Endothelial cell of umbilical vein (primary cell): ENCODE measurements around the gene ANKS6. TPM values are rescaled to one million over a fixed set of nuclear protein-coding genes. Genes with fewer than 3 reads are reported as not detected.

ENCODE experiments used
- BruUV-seq: library from RNA; stranded (reverse); fragments of 400-500 nt; replicated peaks from 2 replicates; lab custom pipeline; 2021; lab: Mats Ljungman, UMichigan
- CTCF ChIA-PET: fragments of 300-600, 350-600 bp; sonication (Branson Sonifier 250); formaldehyde crosslinking; loops from one replicate; lab custom pipeline; 2021; ENCODE audit warnings: antibody characterized with exemption, inconsistent platforms; lab: Charles Lee
- POLR2A ChIA-PET: fragments of 300-600, 350-600 bp; sonication (Branson Sonifier 250); formaldehyde crosslinking; loops from one replicate; lab custom pipeline; 2021; ENCODE audit warnings: antibody characterized with exemption, inconsistent platforms; lab: Charles Lee
- DNase-seq: peaks from one replicate; pipeline ENCODE4 v3.0.0-alpha.2; 2011; ENCODE audit warnings: low read depth, low spot score
- FAIRE-seq: peaks from 2 replicates; lab custom pipeline; 2011; peaks lifted over from hg19 to GRCh38; lab: Jason Lieb, UNC
- H2AFZ ChIP-seq: 2 replicates; pipeline ENCODE4 v1.6.0; 2012; ENCODE audit warnings: low read depth, low read length, control low read depth, inconsistent platforms
- H3K27ac ChIP-seq: 2 replicates; pipeline ENCODE4 v1.5.1; 2011; ENCODE audit warnings: low read depth, mild to moderate bottlenecking, control low read depth, low read length, moderate library complexity; ENCODE audit not compliant: insufficient read depth
- H3K27me3 ChIP-seq, 2 experiments: 2 replicates each; pipeline versions ENCODE4 v1.6.0 to v1.6.1; 2011; ENCODE audit warnings: low read length in 2 of 2, mixed read lengths in 1 of 2; ENCODE audit not compliant: control insufficient read depth in 2 of 2, insufficient read depth in 2 of 2
- H3K36me3 ChIP-seq, 2 experiments: 2 replicates in 1 of 2; 3 replicates in 1 of 2; pipeline ENCODE4 v1.5.1; 2011; ENCODE audit warnings: low read length in 2 of 2, mild to moderate bottlenecking in 1 of 2, moderate library complexity in 1 of 2; ENCODE audit not compliant: control insufficient read depth in 2 of 2, insufficient read depth in 2 of 2; ENCODE audit errors: extremely low read depth in 1 of 2
- H3K4me1 ChIP-seq: 3 replicates; pipeline ENCODE4 v1.5.1; 2011; ENCODE audit warnings: mild to moderate bottlenecking, low read length; ENCODE audit not compliant: control insufficient read depth, insufficient read depth; ENCODE audit errors: extremely low read depth
- H3K4me2 ChIP-seq: 2 replicates; pipeline ENCODE4 v1.6.1; 2011; ENCODE audit warnings: low read length, control low read depth, mixed read lengths; ENCODE audit not compliant: insufficient read depth
- H3K4me3 ChIP-seq, 3 experiments: fragments of 200-600 bp in 1 of 3; sonication (generic), shearing (Covaris generic) in 1 of 3; replicated peaks in 1 of 3; 2 replicates each; pipeline ENCODE4 v1.5.1; 2011 to 2016; ENCODE audit warnings: control low read depth in 3 of 3, low read length in 3 of 3, mild to moderate bottlenecking in 2 of 3, inconsistent platforms in 1 of 3, low read depth in 1 of 3, moderate library complexity in 1 of 3; ENCODE audit not compliant: insufficient read depth in 1 of 3
- H3K79me2 ChIP-seq: 2 replicates; pipeline ENCODE4 v1.6.0; 2012; ENCODE audit warnings: low read length, inconsistent platforms; ENCODE audit not compliant: control insufficient read depth, insufficient read depth
- H3K9ac ChIP-seq: replicated peaks from 2 replicates; pipeline ENCODE3; 2011; ENCODE audit warnings: low read length, control low read depth; ENCODE audit not compliant: insufficient read depth; ENCODE audit errors: extremely low read depth
- H3K9me1 ChIP-seq: replicated peaks from 3 replicates; pipeline ENCODE4 v1.6.0; 2011; ENCODE audit warnings: mild to moderate bottlenecking, low read length; ENCODE audit not compliant: control insufficient read depth, insufficient read depth; ENCODE audit errors: extremely low read depth
- H3K9me3 ChIP-seq: replicated peaks from 2 replicates; pipeline ENCODE4 v1.5.1; 2012; ENCODE audit warnings: low read length, inconsistent platforms; ENCODE audit not compliant: control insufficient read depth, insufficient read depth
- H4K20me1 ChIP-seq: replicated peaks from 2 replicates; pipeline ENCODE3; 2011; ENCODE audit warnings: mild to moderate bottlenecking, low read length; ENCODE audit not compliant: control insufficient read depth, insufficient read depth; ENCODE audit errors: extremely low read depth
- CTCF ChIP-seq, 2 donors: IDR thresholded peaks; 1 replicate in 1 of 2; 2 replicates in 1 of 2; pipeline ENCODE4 v1.5.1; 2011; ENCODE audit warnings: low read length in 2 of 2, mild to moderate bottlenecking in 2 of 2, moderate library complexity in 2 of 2, control low read depth in 1 of 2, inconsistent platforms in 1 of 2, low read depth in 1 of 2; ENCODE audit not compliant: insufficient read depth in 1 of 2; ENCODE audit errors: extremely low read depth in 1 of 2
- EZH2 ChIP-seq: IDR thresholded peaks from 2 replicates; pipeline ENCODE4 v1.6.1; 2012; ENCODE audit warnings: borderline replicate concordance, low read depth, mild to moderate bottlenecking, moderate library complexity, low read length, inconsistent platforms; ENCODE audit not compliant: severe bottlenecking
- FOS ChIP-seq: IDR thresholded peaks from 2 replicates; pipeline ENCODE4 v1.6.1; 2011; ENCODE audit warnings: mild to moderate bottlenecking, low read length, moderate library complexity, borderline replicate concordance; ENCODE audit not compliant: insufficient read depth
- GATA2 ChIP-seq: IDR thresholded peaks from 2 replicates; pipeline ENCODE4 v1.7.0; 2011; ENCODE audit warnings: low read depth, mild to moderate bottlenecking, moderate library complexity, mixed read lengths, low read length; ENCODE audit not compliant: insufficient read length, insufficient read depth
- JUN ChIP-seq: IDR thresholded peaks from 2 replicates; pipeline ENCODE4 v1.6.1; 2011; ENCODE audit warnings: borderline replicate concordance, low read depth; ENCODE audit not compliant: insufficient read length, insufficient read depth
- MAX ChIP-seq: IDR thresholded peaks from 2 replicates; pipeline ENCODE4 v1.6.1; 2011; ENCODE audit not compliant: insufficient read depth, insufficient read length
- MYC ChIP-seq: IDR thresholded peaks from one replicate; pipeline ENCODE4 v1.6.1; 2011; ENCODE audit warnings: mild to moderate bottlenecking, low read depth, low read length
- POLR2A ChIP-seq: IDR thresholded peaks from 2 replicates; pipeline ENCODE4 v1.6.1; 2012; ENCODE audit warnings: low read depth, mild to moderate bottlenecking, control low read depth, low read length
- POLR2AphosphoS5 ChIP-seq: IDR thresholded peaks from 2 replicates; pipeline ENCODE4 v1.6.1; 2012; ENCODE audit warnings: low read depth, mild to moderate bottlenecking, control low read depth, low read length, moderate library complexity; ENCODE audit not compliant: insufficient read depth
- dilution Hi-C: fragments of 300-500 bp; cut with MboI; formaldehyde crosslinking; loops from one replicate; pipeline ENCODE4 v1.15.0; 2019; ENCODE audit warnings: low sequenced_read_pairs; ENCODE audit not compliant: extremely low pct_ligation_motif_present
- intact Hi-C: fragments of 100-400 bp; cut with micrococcal nuclease; formaldehyde crosslinking; loops from one replicate; pipeline ENCODE4 v1.10.0; 2022
- polyA plus RNA-seq, 4 experiments: library from polyadenylated mRNA; depleted of rRNA in 3 of 4; stranded (reverse) in 3 of 4; unstranded in 1 of 4; fragments of >200 nt; gene quantifications; 2 replicates each; pipeline versions ENCODE4 v1.2.1 to v1.2.3, GENCODE V29; 2011 to 2012; ENCODE audit warnings: missing spikeins in 1 of 4
- total RNA-seq: library from RNA; stranded (reverse); gene quantifications from 2 replicates; pipeline ENCODE4 v1.2.3, GENCODE V29; 2021

The ANKS6 gene
- total and polyA plus RNA-seq, 2 donors (not counting 3 experiments of a cell fraction or from before 2014, with no cell fraction given): 15.5 to 18.6 TPM

- FAIRE-seq (no peak), DNase-seq (no peak)
- Histone ChIP-seq H4K20me1 (no peaks in the 10 kb centered on the region), H3K36me3 (no peaks in the 10 kb centered on the region), H3K4me2 (no peak overlapping the region), H3K27ac (no peak overlapping the region), H3K4me3 (no peak overlapping the region), H3K4me1 (no peaks in the 10 kb centered on the region), H2AFZ (no peak overlapping the region), H3K27me3 (no peaks in the 10 kb centered on the region), H3K9me3 (no peaks in the 10 kb centered on the region), H3K79me2 (no peaks in the 10 kb centered on the region), H3K9me1 (no peaks in the 10 kb centered on the region), H3K9ac (no peak overlapping the region)
- ChIA-PET POLR2A (no interaction called here), CTCF (interaction anchor here (4.6 kb wide), 1 partner anchor 11 kb away, joined by 26 read pairs; no protein-coding TSS in a partner anchor)
- intact Hi-C loops (no loop called here), dilution Hi-C loops (no loop called here)
- no peak for TF ChIP-seq MYC
- BruUV-seq: no TSS peak
These were observed 41.2 kb upstream of the ANKS6 start for GRCh38 chr9:98837516-98837915.

GRCh38 chr9:98836206-98836605, 39.9 kb upstream of the ANKS6 start:
- POLR2A ChIA-PET: no interaction called here
- H3K9me3 ChIP-seq: no peaks in the 10 kb centered on the region
- CTCF ChIA-PET: interaction anchor here (4.6 kb wide), 1 partner anchor 12 kb away, joined by 26 read pairs; no protein-coding TSS in a partner anchor

More at GRCh38 chr9:98836206-98836605, 39.9 kb upstream of the ANKS6 start:
- dilution Hi-C loops: no loop called here
- no peaks in the 10 kb centered on the region for H4K20me1 ChIP-seq
- H3K4me2 ChIP-seq: no peak overlapping the region
- no peaks in the 10 kb centered on the region for H3K9me1 ChIP-seq
- FAIRE-seq (no peak), DNase-seq (no peak)
- no peaks in the 10 kb centered on the region for H3K36me3 ChIP-seq
- H3K27ac ChIP-seq: no peak overlapping the region
- BruUV-seq: no TSS peak
- no peak for TF ChIP-seq MYC
- TF ChIP-seq EZH2: no peak
- no peak for TF ChIP-seq POLR2AphosphoS5
- TF ChIP-seq JUN: no peak
- no peak for TF ChIP-seq CTCF (IDR thresholded peaks at IDR 0.05; ENCODE audit: extremely low read depth in 1 of 2, insufficient read depth in 1 of 2, low read depth in 1 of 2, low read length in 2 of 2)
- no peak for TF ChIP-seq GATA2
- TF ChIP-seq POLR2A: no peak
- no peak for TF ChIP-seq FOS
- no peak for TF ChIP-seq MAX
- no peak overlapping the region for H2AFZ ChIP-seq
- intact Hi-C loops: no loop called here
- no peaks in the 10 kb centered on the region for H3K27me3 ChIP-seq
- H3K4me3 ChIP-seq: no peak overlapping the region
- no peaks in the 10 kb centered on the region for H3K79me2 ChIP-seq
- H3K9ac ChIP-seq: no peak overlapping the region
- no peaks in the 10 kb centered on the region for H3K4me1 ChIP-seq
